Measurements from ENCODE around the gene CCDC184. TPM values are rescaled to one million over a fixed set of nuclear protein-coding genes. Genes with fewer than 3 reads are reported as not detected.

The CCDC184 gene
- total and polyA plus RNA-seq, 2 of the 13 experiments (the other 11 are each of a cell fraction or from before 2014, with no cell fraction given): not detected

DNA sequence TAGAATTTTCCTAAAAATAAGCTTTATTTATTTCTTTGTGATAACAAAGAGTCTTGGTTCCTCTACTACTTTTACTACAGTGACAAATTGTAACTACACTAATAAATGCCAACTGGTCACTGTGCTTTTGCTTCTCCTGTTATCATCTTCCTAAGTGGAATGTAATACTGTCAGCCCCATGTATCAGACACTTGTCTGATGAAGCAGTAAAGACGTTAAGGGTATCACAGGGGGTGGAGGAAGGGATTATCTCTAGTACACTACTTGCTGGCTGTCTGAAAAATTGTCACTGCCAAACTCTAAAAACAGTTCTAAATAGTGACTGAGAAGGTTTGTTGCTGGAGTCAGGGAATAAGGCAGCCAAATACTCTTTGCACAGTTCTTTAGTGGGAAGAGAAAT lies 37.5 kb upstream of the CCDC184 start:
- WGBS (ENCODE audit: low lambda C conversion rate): 84% methylated on average over 1 of the region's 1 CpG
- ATAC-seq: no peak
- in situ Hi-C loops (cut with HindIII; ENCODE audit: extremely low pct_ligation_motif_present, low pct_unique_long_range_greater_than_20kb) (no loop called here), intact Hi-C loops (cut with micrococcal nuclease; ENCODE audit: unreplicated experiment) (no loop called here)
- no peak overlapping the region for H3K4me3 ChIP-seq (replicated peaks in 1 of 3; ENCODE audit: insufficient read depth in 1 of 3, low read depth in 2 of 3, low read length in 3 of 3)
- no peaks in the 10 kb centered on the region for H4K20me1 ChIP-seq (ENCODE audit: insufficient read depth, low read length)
- no peak overlapping the region for H3K4me2 ChIP-seq (ENCODE audit: low read depth, low read length)
- H2AFZ ChIP-seq (ENCODE audit: low read length): no peak overlapping the region
- H3K9me3 ChIP-seq (ENCODE audit: low read length): no peaks in the 10 kb centered on the region
- FAIRE-seq: no peak
- H3K27ac ChIP-seq (ENCODE audit: extremely low read length, insufficient read depth, low read length): no peak overlapping the region
- no peaks in the 10 kb centered on the region for H3K79me2 ChIP-seq (ENCODE audit: insufficient read depth, low read length)
- TF ChIP-seq POLR2G (IDR thresholded peaks at IDR 0.05; ENCODE audit: low read depth, low read length) (no peak), ZNF234 (CRISPR knock-in tag; conservative IDR thresholded peaks at IDR 0.05) (no peak), ZNF329 (CRISPR knock-in tag; IDR thresholded peaks at IDR 0.05; ENCODE audit: low read depth) (no peak), NR2F1 (CRISPR knock-in tag; IDR thresholded peaks at IDR 0.05) (no peak), ZNF224 (CRISPR knock-in tag; IDR thresholded peaks at IDR 0.05) (no peak), RXRB (CRISPR knock-in tag; IDR thresholded peaks at IDR 0.05; ENCODE audit: borderline replicate concordance) (no peak)
- TF ChIP-seq, protein P1, sequence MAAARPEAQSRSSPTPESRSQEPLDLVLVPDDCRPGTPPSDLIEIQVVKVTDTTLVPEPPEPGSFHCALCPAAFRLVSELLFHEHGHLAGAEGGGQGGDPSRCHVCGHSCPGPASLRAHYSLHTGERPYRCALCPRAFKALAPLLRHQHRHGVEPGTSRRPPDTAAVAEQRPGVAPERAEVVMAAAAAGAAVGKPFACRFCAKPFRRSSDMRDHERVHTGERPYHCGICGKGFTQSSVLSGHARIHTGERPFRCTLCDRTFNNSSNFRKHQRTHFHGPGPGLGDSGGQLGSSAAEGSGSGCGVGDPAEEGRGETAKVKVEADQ (CRISPR knock-in tag; IDR thresholded peaks at IDR 0.05; ENCODE audit: borderline replicate concordance): no peak
- CTCF ChIA-PET (ENCODE audit: low intra/inter-chr PET ratio, low total read pairs): no interaction called here
- H3K4me1 ChIP-seq (ENCODE audit: insufficient read depth, low read length): no peaks in the 10 kb centered on the region
- no peak overlapping the region for H3K9ac ChIP-seq (ENCODE audit: insufficient read depth, low read depth, low read length)
- no peak for DNase-seq (ENCODE audit: low spot score)
- no TSS peak for BruUV-seq (replicated peaks)
- POLR2A ChIA-PET: interaction anchor here (1.6 kb wide), 1 partner anchor 11 kb away, joined by 8 read pairs; the partner anchor contains the start of gene ASB8
- no peaks in the 10 kb centered on the region for H3K27me3 ChIP-seq (ENCODE audit: control insufficient read depth in 1 of 2, insufficient read depth in 2 of 2, low read length in 2 of 2)
- H3K36me3 ChIP-seq (replicated peaks in 1 of 2; ENCODE audit: control insufficient read depth in 1 of 2, insufficient read depth in 2 of 2, low read length in 2 of 2): peaks cover 4 to 18% of the 10 kb centered on the region in 2 experiments; a peak in 4 of 5 replicates
